Activated CD4-positive, alpha-beta T cell treated with anti-CD3 and anti-CD28 coated beads, Interleukin-2, amount 10 ng/mL, durations not matched to agents 7 days and 5 days (primary cell): Measurements from ENCODE around the gene CCL17. TPM values are rescaled to one million over a fixed set of nuclear protein-coding genes. Genes with fewer than 3 reads are reported as not detected.

ENCODE experiments used
- CTCF ChIA-PET: fragments of 350-600 bp; sonication (Branson Sonifier 250); formaldehyde crosslinking; loops from one replicate; lab custom pipeline; 2021; ENCODE audit warnings: antibody characterized with exemption; lab: Charles Lee
- POLR2A ChIA-PET: fragments of 350-600 bp; sonication (Branson Sonifier 250); formaldehyde crosslinking; loops from one replicate; lab custom pipeline; 2021; ENCODE audit warnings: antibody characterized with exemption; lab: Charles Lee
- DNase-seq: peaks from one replicate; pipeline ENCODE4 v3.0.0-alpha.2; 2020
- H3K27ac Mint-ChIP-seq: one replicate; pipeline ENCODE4 v1.8.0; 2021; ENCODE audit warnings: mild to moderate bottlenecking, moderate library complexity, mixed read lengths
- H3K27me3 Mint-ChIP-seq: one replicate; pipeline ENCODE4 v1.8.0; 2021; ENCODE audit warnings: mixed read lengths
- H3K36me3 Mint-ChIP-seq: one replicate; pipeline ENCODE4 v1.8.0; 2021; ENCODE audit warnings: low read depth, mixed read lengths
- H3K4me1 Mint-ChIP-seq: one replicate; pipeline ENCODE4 v1.8.0; 2021; ENCODE audit warnings: mixed read lengths
- H3K4me3 Mint-ChIP-seq: one replicate; pipeline ENCODE4 v1.8.0; 2021; ENCODE audit warnings: mild to moderate bottlenecking, moderate library complexity, mixed read lengths
- H3K9me3 Mint-ChIP-seq: one replicate; pipeline ENCODE4 v1.8.0; 2021; ENCODE audit warnings: mixed read lengths
- total RNA-seq, 2 experiments: library from RNA; stranded (reverse); gene quantifications; one replicate each; pipeline ENCODE4 v1.2.3, GENCODE V29; 2021

CCL17 gene
- total RNA-seq, 2 experiments from 2014 or later: 0.40 to 0.42 TPM

- ChIA-PET CTCF (interaction anchor here (1.2 to 3.7 kb wide), 2 partner anchors 26 to 111 kb away, joined by 3 to 16 read pairs; no protein-coding TSS in a partner anchor), POLR2A (no interaction called here)
- H3K27me3 Mint-ChIP-seq: no peaks in the 10 kb centered on the region
- no peaks in the 10 kb centered on the region for H3K36me3 Mint-ChIP-seq
- no peaks in the 10 kb centered on the region for H3K9me3 Mint-ChIP-seq
- no peak for DNase-seq
- peaks cover 6% of the 10 kb centered on the region for H3K4me1 Mint-ChIP-seq
- H3K4me3 Mint-ChIP-seq: no peak overlapping the region
- no peak overlapping the region for H3K27ac Mint-ChIP-seq
These were observed 8.0 kb downstream of the CCL17 start for GRCh38 chr16:57412584-57412983.

GRCh38 chr16:57413301-57413730 is 8.7 kb downstream of the CCL17 start:
- H3K4me3 Mint-ChIP-seq: no peak overlapping the region
- DNase-seq: no peak
- H3K9me3 Mint-ChIP-seq: no peaks in the 10 kb centered on the region
- no peaks in the 10 kb centered on the region for H3K36me3 Mint-ChIP-seq
- CTCF ChIA-PET: interaction anchor here (1.2 to 3.7 kb wide), 3 partner anchors 27 to 112 kb away, joined by 3 to 16 read pairs (median 4); no protein-coding TSS in a partner anchor
- POLR2A ChIA-PET: interaction anchor here (0.6 to 1.0 kb wide), 2 partner anchors 99 to 160 kb away, joined by 3 to 4 read pairs; no protein-coding TSS in a partner anchor
- H3K27ac Mint-ChIP-seq: no peak overlapping the region
- peaks cover 10% of the 10 kb centered on the region for H3K4me1 Mint-ChIP-seq
- no peaks in the 10 kb centered on the region for H3K27me3 Mint-ChIP-seq

- Mint-ChIP-seq H3K4me3 (no peak overlapping the region), H3K9me3 (no peaks in the 10 kb centered on the region), H3K4me1 (peaks cover 13% of the 10 kb centered on the region), H3K27ac (no peak overlapping the region), H3K36me3 (no peaks in the 10 kb centered on the region), H3K27me3 (no peaks in the 10 kb centered on the region)
- POLR2A ChIA-PET: interaction anchor here (1.0 kb wide), 1 partner anchor 99 kb away, joined by 4 read pairs; no protein-coding TSS in a partner anchor
- CTCF ChIA-PET: interaction anchor here (1.2 to 3.7 kb wide), 3 partner anchors 28 to 112 kb away, joined by 3 to 16 read pairs (median 4); no protein-coding TSS in a partner anchor
- DNase-seq: no peak
These were observed 9.2 kb downstream of the CCL17 start for GRCh38 chr16:57413733-57414132.

- no peak overlapping the region for H3K27ac Mint-ChIP-seq
- no peaks in the 10 kb centered on the region for H3K9me3 Mint-ChIP-seq
- no peaks in the 10 kb centered on the region for H3K36me3 Mint-ChIP-seq
- ChIA-PET CTCF (interaction anchor here (0.7 to 5.2 kb wide), 17 partner anchors 10 to 462 kb away, joined by 3 to 96 read pairs (median 4); partner anchors contain the start of genes CCL17, CIAPIN1, COQ9 and DOK4), POLR2A (no interaction called here)
- DNase-seq: no peak
- no peaks in the 10 kb centered on the region for H3K27me3 Mint-ChIP-seq
- no peak overlapping the region for H3K4me3 Mint-ChIP-seq
- H3K4me1 Mint-ChIP-seq: peaks cover 21% of the 10 kb centered on the region
These were observed 11.5 kb downstream of the CCL17 start for GRCh38 chr16:57416084-57416483.

DNA sequence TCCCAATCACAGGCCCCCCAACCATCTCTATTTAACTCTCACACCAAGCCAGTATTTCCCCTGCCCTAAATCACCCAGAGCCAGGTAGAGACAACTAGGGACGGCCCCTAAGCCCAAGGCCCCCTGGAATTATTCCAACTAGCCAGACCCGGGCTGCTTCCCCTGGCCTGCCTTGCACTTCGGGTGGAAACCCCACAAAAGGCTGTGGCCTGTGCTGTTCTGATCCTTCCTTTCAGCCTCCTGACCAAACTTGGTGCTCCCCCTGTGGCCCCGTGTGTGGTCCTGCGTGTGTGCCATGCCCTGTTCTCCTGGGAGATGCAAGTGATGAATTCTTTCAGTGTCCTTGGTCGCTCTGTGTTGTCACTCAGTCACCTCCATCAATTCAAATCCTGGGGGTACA is 14.9 kb downstream of the CCL17 start:
- Mint-ChIP-seq H3K4me3 (no peak overlapping the region), H3K9me3 (no peaks in the 10 kb centered on the region), H3K36me3 (no peaks in the 10 kb centered on the region), H3K27me3 (no peaks in the 10 kb centered on the region), H3K27ac (peak overlapping the region; percentile 83), H3K4me1 (peaks cover 21% of the 10 kb centered on the region)
- ChIA-PET CTCF (interaction anchor here (0.6 to 5.2 kb wide), 12 partner anchors 10 to 326 kb away, joined by 3 to 96 read pairs (median 8); partner anchors contain the start of genes CIAPIN1 and COQ9), POLR2A (interaction anchor here (0.7 kb wide), 1 partner anchor 156 kb away, joined by 11 read pairs; no protein-coding TSS in a partner anchor)
- no peak for DNase-seq

GRCh38 chr16:57422026-57422944 is 17.7 kb downstream of the CCL17 start:
- DNase-seq: no peak
- POLR2A ChIA-PET: no interaction called here
- Mint-ChIP-seq H3K4me1 (peaks cover 16% of the 10 kb centered on the region), H3K27me3 (no peaks in the 10 kb centered on the region), H3K4me3 (no peak overlapping the region), H3K27ac (no peak overlapping the region), H3K36me3 (peaks cover 4% of the 10 kb centered on the region), H3K9me3 (no peaks in the 10 kb centered on the region)
- CTCF ChIA-PET: interaction anchor here (0.6 to 3.3 kb wide), 4 partner anchors 11 to 122 kb away, joined by 3 to 11 read pairs (median 3); no protein-coding TSS in a partner anchor

DNA sequence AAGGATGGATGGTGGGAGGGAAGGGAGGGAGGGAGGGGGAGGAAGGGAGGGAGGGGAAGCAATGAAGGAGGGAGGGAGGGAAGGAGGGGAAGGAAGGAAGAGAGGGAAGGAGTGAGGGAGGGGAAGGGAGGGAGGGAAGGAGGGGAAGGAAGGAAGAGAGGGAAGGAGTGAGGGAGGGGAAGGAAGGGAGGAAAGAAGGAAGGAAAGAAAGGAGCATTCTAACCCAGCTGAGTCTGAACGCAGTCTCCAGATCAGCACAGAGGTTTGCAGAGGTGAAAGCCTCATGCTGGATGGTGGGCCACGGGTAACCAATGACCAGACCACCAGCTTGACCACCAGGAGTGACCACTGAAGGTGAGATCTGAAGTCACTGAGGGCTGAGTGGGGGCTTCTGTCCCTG is 18.6 kb downstream of the CCL17 start:
- H3K27me3 Mint-ChIP-seq: no peaks in the 10 kb centered on the region
- H3K36me3 Mint-ChIP-seq: peaks cover 11% of the 10 kb centered on the region
- POLR2A ChIA-PET: no interaction called here
- CTCF ChIA-PET: interaction anchor here (3.3 kb wide), 1 partner anchor 123 kb away, joined by 11 read pairs; no protein-coding TSS in a partner anchor
- no peaks in the 10 kb centered on the region for H3K9me3 Mint-ChIP-seq
- H3K27ac Mint-ChIP-seq: no peak overlapping the region
- H3K4me1 Mint-ChIP-seq: peaks cover 11% of the 10 kb centered on the region
- no peak overlapping the region for H3K4me3 Mint-ChIP-seq
- no peak for DNase-seq

GRCh38 chr16:57424583-57424982 is 20.0 kb downstream of the CCL17 start:
- no peak for DNase-seq
- ChIA-PET POLR2A (no interaction called here), CTCF (interaction anchor here (0.6 to 3.3 kb wide), 7 partner anchors 20 to 134 kb away, joined by 3 to 11 read pairs (median 4); partner anchors contain the start of genes CIAPIN1, COQ9 and POLR2C)
- Mint-ChIP-seq H3K27me3 (no peaks in the 10 kb centered on the region), H3K9me3 (no peaks in the 10 kb centered on the region), H3K4me3 (no peak overlapping the region), H3K4me1 (peaks cover under 1% of the 10 kb centered on the region), H3K27ac (no peak overlapping the region), H3K36me3 (peaks cover 24% of the 10 kb centered on the region)

GRCh38 chr16:57426356-57426755 is 21.8 kb downstream of the CCL17 start:
- POLR2A ChIA-PET: no interaction called here
- no peak overlapping the region for H3K4me3 Mint-ChIP-seq
- no peak overlapping the region for H3K27ac Mint-ChIP-seq
- H3K27me3 Mint-ChIP-seq: no peaks in the 10 kb centered on the region
- H3K9me3 Mint-ChIP-seq: no peaks in the 10 kb centered on the region
- H3K4me1 Mint-ChIP-seq: no peaks in the 10 kb centered on the region
- no peak for DNase-seq
- CTCF ChIA-PET: interaction anchor here (0.6 to 2.5 kb wide), 4 partner anchors 9 to 959 kb away, joined by 3 to 10 read pairs (median 4); partner anchors contain the start of genes CIAPIN1 and COQ9
- H3K36me3 Mint-ChIP-seq: peaks cover 39% of the 10 kb centered on the region

GRCh38 chr16:57427307-57427706 is 22.7 kb downstream of the CCL17 start:
- H3K9me3 Mint-ChIP-seq: no peaks in the 10 kb centered on the region
- DNase-seq: no peak
- H3K4me1 Mint-ChIP-seq: no peaks in the 10 kb centered on the region
- no peak overlapping the region for H3K4me3 Mint-ChIP-seq
- ChIA-PET POLR2A (no interaction called here), CTCF (interaction anchor here (2.5 kb wide), 1 partner anchor 10 kb away, joined by 10 read pairs; no protein-coding TSS in a partner anchor)
- H3K27me3 Mint-ChIP-seq: no peaks in the 10 kb centered on the region
- H3K36me3 Mint-ChIP-seq: peaks cover 40% of the 10 kb centered on the region
- H3K27ac Mint-ChIP-seq: no peak overlapping the region

DNA sequence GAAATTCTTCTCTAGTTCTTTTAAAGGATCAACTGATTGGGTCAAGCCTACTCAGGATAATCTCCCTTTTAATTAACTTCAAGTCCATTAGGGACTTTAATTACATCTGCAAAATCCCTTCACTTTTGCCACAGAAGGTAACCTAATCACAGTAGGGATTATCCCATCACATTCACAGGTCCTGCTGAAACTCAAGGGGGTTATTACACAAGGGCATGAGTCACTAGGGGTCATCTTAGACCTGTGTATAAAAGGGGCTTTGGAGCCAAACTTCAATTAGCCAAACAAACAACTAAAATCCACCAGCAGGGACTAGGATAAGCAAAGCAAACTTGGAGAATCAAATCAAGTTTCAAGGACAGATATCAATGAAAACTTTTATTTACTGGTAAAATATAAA is 23.3 kb downstream of the CCL17 start:
- Mint-ChIP-seq H3K4me1 (peaks cover 2% of the 10 kb centered on the region), H3K36me3 (peaks cover 44% of the 10 kb centered on the region), H3K27ac (no peak overlapping the region), H3K27me3 (no peaks in the 10 kb centered on the region), H3K9me3 (no peaks in the 10 kb centered on the region), H3K4me3 (no peak overlapping the region)
- ChIA-PET POLR2A (no interaction called here), CTCF (no interaction called here)
- no peak for DNase-seq

DNA sequence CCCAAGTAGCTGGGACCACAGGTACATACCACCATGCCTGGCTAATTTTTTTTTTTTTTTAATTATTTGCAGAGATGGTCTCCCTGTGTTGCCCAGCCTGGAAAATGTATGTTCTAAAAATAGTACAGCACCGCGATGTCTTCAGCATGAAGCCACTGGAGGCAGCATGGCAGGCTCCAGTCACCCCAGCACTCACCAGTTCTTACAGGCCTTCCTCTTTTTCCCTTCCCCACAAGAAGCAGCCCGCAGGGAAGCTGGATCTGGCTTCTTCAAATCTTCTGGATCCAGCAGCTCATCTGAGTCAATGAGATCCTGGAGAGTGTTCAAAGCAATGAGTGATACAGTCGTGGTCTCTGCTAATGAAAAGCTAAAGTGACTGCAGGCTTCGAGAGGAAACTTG is 26.4 kb downstream of the CCL17 start:
- ChIA-PET CTCF (interaction anchor here (0.5 to 2.2 kb wide), 4 partner anchors 14 to 149 kb away, joined by 3 to 9 read pairs (median 4); no protein-coding TSS in a partner anchor), POLR2A (no interaction called here)
- Mint-ChIP-seq H3K9me3 (no peaks in the 10 kb centered on the region), H3K36me3 (peaks cover 65% of the 10 kb centered on the region), H3K4me1 (peaks cover 17% of the 10 kb centered on the region), H3K27ac (no peak overlapping the region), H3K4me3 (no peak overlapping the region), H3K27me3 (no peaks in the 10 kb centered on the region)
- DNase-seq: no peak
